ENCODE data around the gene BSCL2. TPM values are rescaled to one million over a fixed set of nuclear protein-coding genes. Genes with fewer than 3 reads are reported as not detected.
"Not testable (repeated sequence)": the region's sequence is repeated elsewhere in the genome, so short reads cannot be mapped to it uniquely, and the experiment has no call there.

BSCL2 gene
- 10 to 100 TPM; 24.2 to 29.6 TPM for total RNA-seq

DNA sequence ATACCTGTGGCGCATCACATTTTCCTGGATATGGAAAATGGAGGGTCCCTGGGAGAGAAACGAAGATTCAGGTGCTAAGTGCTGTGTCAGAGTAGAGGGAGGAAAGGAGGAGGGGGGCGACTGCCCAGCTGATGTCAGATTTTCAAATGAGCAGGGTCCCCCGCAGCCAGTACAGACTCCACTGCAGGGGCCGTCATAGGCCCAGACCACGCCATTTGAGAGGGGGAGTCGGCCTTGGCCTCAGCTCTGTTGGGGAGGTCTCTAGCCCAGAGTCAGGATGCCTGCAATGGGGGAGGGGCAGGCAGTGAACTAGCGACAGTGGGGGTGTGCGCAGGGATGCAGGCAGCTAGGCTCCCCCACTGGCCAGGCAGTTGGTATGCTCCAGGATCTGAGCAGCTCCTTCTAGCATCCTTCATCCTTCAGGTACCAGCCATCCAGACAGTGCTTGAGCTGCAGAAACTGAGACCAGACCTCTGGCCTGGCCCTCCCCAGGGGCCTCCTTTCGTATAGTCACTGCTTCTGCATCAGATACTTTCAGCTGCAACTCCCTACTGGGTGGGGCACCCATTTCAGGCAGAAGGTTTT lies at the start of gene BSCL2, which contains the start of gene GNG3:
TSS of gene BSCL2 (minus strand) at position 148 of the 585 bp plus-strand sequence. CDS start 229 bp downstream, outside the sequence.
TSS of gene GNG3 (plus strand) at position 400 of the 585 bp plus-strand sequence. CDS start 620 bp downstream, outside the sequence.
- CTCF ChIA-PET, result interaction anchor here (0.9 to 1.8 kb wide), 8 partner anchors 8 to 95 kb away, joined by 3 to 10 read pairs (median 3); partner anchors contain the start of genes EML3, TMEM179B and ZBTB3
- H3K27me3 Mint-ChIP-seq, result no peaks in the 10 kb centered on the region
- H3K36me3 Mint-ChIP-seq, result peaks cover 18% of the 10 kb centered on the region
- H3K4me1 Mint-ChIP-seq, result peaks cover 55% of the 10 kb centered on the region
- peak within 1 kb of the TSS; percentile 94 for H3K4me3 Mint-ChIP-seq
- ATAC-seq (no peak), DNase-seq (peak; percentile 44)
- peak within 1 kb of the TSS; percentile 99 for H3K27ac Mint-ChIP-seq
- no peaks in the 10 kb centered on the region for H3K9me3 Mint-ChIP-seq (ENCODE audit: low read depth)

DNA sequence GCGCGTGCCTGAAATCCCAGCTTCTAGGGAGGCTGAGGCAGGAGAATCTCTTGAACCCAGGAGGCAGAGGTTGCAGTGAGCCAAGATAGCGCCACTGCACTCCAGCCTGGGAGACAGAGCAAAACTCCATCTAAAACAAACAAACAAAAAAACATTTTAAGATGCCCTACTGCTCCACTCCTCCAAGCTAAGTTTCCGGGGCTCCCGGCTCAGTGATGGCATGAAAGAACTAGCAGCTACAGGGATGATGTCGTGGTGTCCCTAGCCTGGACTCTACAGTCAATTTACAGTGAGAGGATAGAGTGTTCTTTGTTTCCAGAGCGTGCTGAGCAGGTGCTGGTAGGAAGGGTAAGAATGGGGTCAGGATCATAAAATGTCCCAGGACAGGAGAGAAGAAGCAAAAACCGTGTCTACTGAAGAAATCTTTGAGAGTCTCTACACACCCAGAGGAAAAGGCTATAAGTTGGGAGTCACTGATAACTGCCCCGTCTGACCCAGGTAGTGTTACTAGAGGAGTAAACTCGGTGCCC lies 47.9 kb upstream of the BSCL2 start:
- CTCF ChIA-PET, result interaction anchor here (1.1 to 8.2 kb wide), 4 partner anchors 13 to 33 kb away, joined by 3 to 45 read pairs (median 11); partner anchors contain the start of gene TAF6L
- ATAC-seq, result no peak
- no peaks in the 10 kb centered on the region for H3K27me3 Mint-ChIP-seq

DNA sequence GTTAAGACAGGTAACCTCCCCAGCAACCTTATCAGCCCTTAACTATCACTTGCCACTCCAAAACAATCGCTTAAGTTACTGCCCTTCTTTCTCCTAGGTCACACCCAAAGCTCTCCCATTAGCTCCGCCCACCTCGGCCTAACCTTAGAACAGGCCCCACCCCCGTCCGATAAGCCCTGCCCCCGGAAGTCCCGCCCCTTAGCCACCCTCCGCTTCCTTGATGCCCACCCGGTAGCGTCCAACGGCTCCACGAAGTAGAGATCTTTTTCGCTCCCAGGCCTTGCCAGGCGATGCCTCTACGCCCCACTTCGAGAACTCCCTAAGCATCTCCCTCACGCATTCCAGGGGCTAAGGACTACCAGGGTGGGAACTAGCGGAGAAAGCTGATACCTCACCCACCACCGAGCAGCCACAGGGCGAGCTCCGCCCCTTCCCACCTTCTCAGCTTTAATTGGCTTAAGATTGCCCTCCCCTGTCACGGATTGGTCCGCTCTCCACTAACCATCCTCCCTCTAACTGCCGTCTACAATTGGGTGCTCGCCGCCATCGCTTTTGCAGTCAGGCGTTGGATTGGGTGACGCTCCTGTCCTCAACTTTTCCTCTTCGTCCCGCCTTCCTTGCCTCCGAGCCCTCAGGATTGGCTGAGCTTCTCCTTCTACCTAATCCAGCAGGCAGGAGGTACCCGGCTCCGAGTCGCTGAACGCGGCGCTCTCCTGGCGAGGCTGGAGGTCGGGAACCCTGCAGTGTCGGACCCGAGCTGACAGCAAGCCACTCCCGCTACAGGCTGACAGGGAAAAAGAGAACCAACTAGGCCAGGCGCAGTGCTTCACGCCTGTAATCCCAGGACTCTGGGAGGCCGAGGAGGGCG lies 46.7 kb upstream of the BSCL2 start, which contains the start of gene ZBTB3:
TSS of gene ZBTB3 (minus strand) at position 425 of the 868 bp plus-strand sequence. CDS start 496 bp downstream, outside the sequence.
- H3K9me3 Mint-ChIP-seq (ENCODE audit: low read depth), result no peaks in the 10 kb centered on the region
- peaks cover 34% of the 10 kb centered on the region for H3K4me1 Mint-ChIP-seq
- no peaks in the 10 kb centered on the region for H3K27me3 Mint-ChIP-seq
- peaks cover 2% of the 10 kb centered on the region for H3K36me3 Mint-ChIP-seq
- CTCF ChIA-PET, result interaction anchor here (0.7 to 8.2 kb wide), 20 partner anchors 8 to 329 kb away, joined by 3 to 45 read pairs (median 5); partner anchors contain the start of genes BSCL2, C11orf98, CSKMT and GNG3
- peak within 1 kb of the TSS; percentile 99 for H3K4me3 Mint-ChIP-seq
- peak within 1 kb of the TSS; percentile 99 for H3K27ac Mint-ChIP-seq
- ATAC-seq (peak; percentile 98), DNase-seq (peak; percentile 99)

More for the DNA sequence above, 47.9 kb upstream of the BSCL2 start:
- DNase-seq, result no peak
- H3K4me1 Mint-ChIP-seq, result peaks cover 24% of the 10 kb centered on the region
- H3K27ac Mint-ChIP-seq, result peak overlapping the region; percentile 2
- no peaks in the 10 kb centered on the region for H3K9me3 Mint-ChIP-seq (ENCODE audit: low read depth)
- peaks cover 2% of the 10 kb centered on the region for H3K36me3 Mint-ChIP-seq
- peak overlapping the region; percentile 99 for H3K4me3 Mint-ChIP-seq

GRCh38 chr11:62752994-62753735 lies 45.9 kb upstream of the BSCL2 start:
- peak overlapping the region; percentile 99 for H3K27ac Mint-ChIP-seq
- H3K4me3 Mint-ChIP-seq, result peak overlapping the region; percentile 99
- ATAC-seq (no peak), DNase-seq (no peak)
- CTCF ChIA-PET, result interaction anchor here (0.8 to 8.2 kb wide), 18 partner anchors 9 to 329 kb away, joined by 3 to 45 read pairs (median 6); partner anchors contain the start of genes BSCL2, C11orf98, CSKMT and GNG3
- H3K9me3 Mint-ChIP-seq (ENCODE audit: low read depth), result no peaks in the 10 kb centered on the region
- H3K27me3 Mint-ChIP-seq, result no peaks in the 10 kb centered on the region
- H3K36me3 Mint-ChIP-seq, result peaks cover 2% of the 10 kb centered on the region
- H3K4me1 Mint-ChIP-seq, result peaks cover 37% of the 10 kb centered on the region

DNA sequence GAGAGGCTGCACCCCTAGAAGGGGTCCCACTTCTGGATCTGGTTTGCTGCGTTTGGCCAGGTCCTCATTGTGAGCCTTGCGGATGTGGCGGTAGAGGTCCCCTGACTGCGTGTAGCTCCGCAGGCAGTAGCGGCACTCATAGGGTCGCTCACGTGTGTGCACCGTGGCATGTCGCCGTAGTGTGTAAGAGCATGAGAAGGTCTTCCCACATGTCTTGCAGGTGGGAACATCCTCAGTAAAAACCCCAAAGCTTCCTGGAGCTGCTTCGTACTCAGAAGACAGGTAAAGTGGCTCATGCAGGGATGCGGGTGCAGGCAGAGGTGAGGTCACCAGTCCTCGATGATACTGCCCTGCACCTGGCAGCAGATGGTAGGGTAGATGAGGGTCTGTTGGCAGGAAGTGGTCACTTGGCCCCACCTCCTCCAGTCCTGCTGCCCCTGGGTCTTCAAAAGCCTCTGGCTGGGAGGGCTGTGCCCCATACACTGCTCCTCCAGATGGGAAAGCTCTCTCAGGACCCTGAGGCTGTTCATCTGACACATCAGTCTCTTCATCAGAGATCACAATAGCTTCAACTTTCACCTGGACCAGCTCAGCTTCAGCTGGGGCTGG lies 45.1 kb upstream of the BSCL2 start:
- DNase-seq (no peak), ATAC-seq (no peak)
- CTCF ChIA-PET, result interaction anchor here (1.2 to 8.2 kb wide), 9 partner anchors 12 to 128 kb away, joined by 3 to 45 read pairs (median 6); partner anchors contain the start of genes C11orf98, CSKMT, SLC3A2 and TAF6L
- Mint-ChIP-seq H3K9me3 (ENCODE audit: low read depth) (no peaks in the 10 kb centered on the region), H3K36me3 (peaks cover 2% of the 10 kb centered on the region), H3K27ac (peak overlapping the region; percentile 24), H3K4me1 (peaks cover 40% of the 10 kb centered on the region), H3K27me3 (no peaks in the 10 kb centered on the region), H3K4me3 (no peak overlapping the region)

GRCh38 chr11:62749931-62750330 lies 42.7 kb upstream of the BSCL2 start:
- H3K27me3 Mint-ChIP-seq; DNase-seq; H3K27ac Mint-ChIP-seq; H3K36me3 Mint-ChIP-seq; H3K9me3 Mint-ChIP-seq (ENCODE audit: low read depth); H3K4me3 Mint-ChIP-seq; ATAC-seq: not testable (repeated sequence)
- CTCF ChIA-PET, result interaction anchor here (1.8 to 4.9 kb wide), 2 partner anchors 12 to 37 kb away, joined by 5 to 43 read pairs; partner anchors contain the start of genes POLR2G and TMEM179B
- H3K4me1 Mint-ChIP-seq, result peaks cover 40% of the 10 kb centered on the region

GRCh38 chr11:62747475-62748160 lies 40.4 kb upstream of the BSCL2 start:
- ATAC-seq, result no peak
- Mint-ChIP-seq H3K27me3 (no peaks in the 10 kb centered on the region), H3K9me3 (ENCODE audit: low read depth) (no peaks in the 10 kb centered on the region), H3K27ac (no peak overlapping the region), H3K4me1 (peaks cover 22% of the 10 kb centered on the region), H3K36me3 (peaks cover 2% of the 10 kb centered on the region), H3K4me3 (no peak overlapping the region)
- CTCF ChIA-PET, result interaction anchor here (0.6 to 1.5 kb wide), 7 partner anchors 11 to 155 kb away, joined by 3 to 4 read pairs (median 3); partner anchors contain the start of gene POLR2G
- no peak for DNase-seq

GRCh38 chr11:62737196-62737595 lies 30.0 kb upstream of the BSCL2 start:
- Mint-ChIP-seq H3K9me3 (ENCODE audit: low read depth) (no peaks in the 10 kb centered on the region), H3K27me3 (no peaks in the 10 kb centered on the region), H3K27ac (no peak overlapping the region), H3K4me1 (peaks cover 9% of the 10 kb centered on the region), H3K36me3 (peaks cover 31% of the 10 kb centered on the region), H3K4me3 (no peak overlapping the region)
- DNase-seq (no peak), ATAC-seq (no peak)
- CTCF ChIA-PET, result interaction anchor here (1.0 to 2.1 kb wide), 3 partner anchors 9 to 24 kb away, joined by 3 to 5 read pairs (median 5); partner anchors contain the start of genes POLR2G and TTC9C

- peaks cover 30% of the 10 kb centered on the region for H3K4me1 Mint-ChIP-seq
- CTCF ChIA-PET, result interaction anchor here (2.4 to 3.6 kb wide), 2 partner anchors 22 to 29 kb away, joined by 11 to 16 read pairs; partner anchors contain the start of genes POLR2G and ZBTB3
- DNase-seq (no peak), ATAC-seq (no peak)
- no peak overlapping the region for H3K4me3 Mint-ChIP-seq
- H3K27ac Mint-ChIP-seq, result no peak overlapping the region
- peaks cover 22% of the 10 kb centered on the region for H3K36me3 Mint-ChIP-seq
- no peaks in the 10 kb centered on the region for H3K27me3 Mint-ChIP-seq
- no peaks in the 10 kb centered on the region for H3K9me3 Mint-ChIP-seq (ENCODE audit: low read depth)
Observed at GRCh38 chr11:62732830-62733229, 25.6 kb upstream of the BSCL2 start.

GRCh38 chr11:62730076-62730475 lies 22.9 kb upstream of the BSCL2 start:
- CTCF ChIA-PET, result interaction anchor here (0.7 to 3.6 kb wide), 9 partner anchors 11 to 151 kb away, joined by 3 to 16 read pairs (median 6); partner anchors contain the start of genes NXF1, SLC3A2, TAF6L and TMEM179B
- peak overlapping the region; percentile 94 for H3K4me3 Mint-ChIP-seq
- H3K4me1 Mint-ChIP-seq, result peaks cover 34% of the 10 kb centered on the region
- H3K9me3 Mint-ChIP-seq (ENCODE audit: low read depth); H3K27me3 Mint-ChIP-seq; ATAC-seq; DNase-seq; H3K27ac Mint-ChIP-seq: not testable (repeated sequence)
- peaks cover 35% of the 10 kb centered on the region for H3K36me3 Mint-ChIP-seq

Data from activated CD8-positive, alpha-beta memory T cell treated with anti-CD3 and anti-CD28 coated beads, Interleukin-2, amount 10 ng/mL, durations not matched to agents 7 days and 5 days (primary cell).